NCI-H446 (cell line): ENCODE data around the gene MYH13.

Experiments
- DNase-seq, 2 experiments: peaks; one replicate each; lab custom pipeline; 2025; lab: John Stamatoyannopoulos, UW

The MYH13 gene

GRCh38 chr17:10251212-10251948 is 121.4 kb downstream of the MYH13 start:
- DNase-seq = no peak
